Stimulated activated CD8-positive, alpha-beta memory T cell treated with anti-CD3 and anti-CD28 coated beads, Interleukin-7, amount 100 ng/mL, for 48 hours (primary cell): ENCODE data around the gene PITPNM1.

Source experiments
- DNase-seq, 2 donors: peaks; one replicate each; pipeline ENCODE4 v3.0.0-alpha.2; 2020; ENCODE audit warnings: low read depth in 1 of 2; ENCODE audit errors: extremely low read depth in 1 of 2

PITPNM1 gene

GRCh38 chr11:67504005-67504949, 886 bp downstream of the PITPNM1 start:
- no peak for DNase-seq

- DNase-seq = no peak
Observed at GRCh38 chr11:67503119-67504004, 1.8 kb downstream of the PITPNM1 start.

GRCh38 chr11:67502328-67502979, 2.7 kb downstream of the PITPNM1 start:
- no peak for DNase-seq

GRCh38 chr11:67501854-67502253, 3.3 kb downstream of the PITPNM1 start:
- no peak for DNase-seq

GRCh38 chr11:67500831-67501715, 4.1 kb downstream of the PITPNM1 start:
- DNase-seq = no peak

- no peak for DNase-seq
Observed at GRCh38 chr11:67500484-67500821, 4.7 kb downstream of the PITPNM1 start.

GRCh38 chr11:67499808-67500483, 5.2 kb downstream of the PITPNM1 start:
- no peak for DNase-seq

GRCh38 chr11:67498544-67498972, 6.6 kb downstream of the PITPNM1 start:
- no peak for DNase-seq

GRCh38 chr11:67497656-67498291, 7.4 kb downstream of the PITPNM1 start:
- no peak for DNase-seq

GRCh38 chr11:67496113-67496512, 9.1 kb downstream of the PITPNM1 start:
- no peak for DNase-seq

GRCh38 chr11:67495234-67496005, 9.7 kb downstream of the PITPNM1 start:
- DNase-seq = no peak

GRCh38 chr11:67494371-67495233, 10.6 kb downstream of the PITPNM1 start:
- no peak for DNase-seq

- DNase-seq = no peak
Observed at GRCh38 chr11:67493548-67494370, 11.4 kb downstream of the PITPNM1 start.

- no peak for DNase-seq
Observed at GRCh38 chr11:67492801-67493547, 12.2 kb downstream of the PITPNM1 start.

GRCh38 chr11:67492069-67492727, 13.0 kb downstream of the PITPNM1 start:
- no peak for DNase-seq
